Measurements from ENCODE around the gene POU3F1. TPM values are rescaled to one million over a fixed set of nuclear protein-coding genes. Genes with fewer than 3 reads are reported as not detected.

The POU3F1 gene
- total RNA-seq, 1 donor: under 0.01 TPM

DNA sequence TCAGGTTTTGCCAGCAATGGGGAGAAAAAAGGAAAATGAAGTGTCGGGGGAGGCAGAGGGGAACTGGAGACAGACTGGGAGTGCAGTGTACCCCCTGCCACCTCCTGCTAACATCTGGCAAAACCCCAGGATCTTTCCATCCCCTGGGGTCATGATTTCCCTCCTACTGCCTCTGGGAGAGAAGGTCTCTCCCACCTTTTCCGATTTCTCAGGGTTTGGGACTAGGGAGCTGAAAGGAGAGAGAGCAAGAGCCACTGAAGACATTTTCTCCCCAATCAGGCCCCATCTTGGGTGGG is 46.4 kb downstream of the POU3F1 start:
- DNase-seq (ENCODE audit: low read depth): no peak
- TF ChIP-seq, protein P1, sequence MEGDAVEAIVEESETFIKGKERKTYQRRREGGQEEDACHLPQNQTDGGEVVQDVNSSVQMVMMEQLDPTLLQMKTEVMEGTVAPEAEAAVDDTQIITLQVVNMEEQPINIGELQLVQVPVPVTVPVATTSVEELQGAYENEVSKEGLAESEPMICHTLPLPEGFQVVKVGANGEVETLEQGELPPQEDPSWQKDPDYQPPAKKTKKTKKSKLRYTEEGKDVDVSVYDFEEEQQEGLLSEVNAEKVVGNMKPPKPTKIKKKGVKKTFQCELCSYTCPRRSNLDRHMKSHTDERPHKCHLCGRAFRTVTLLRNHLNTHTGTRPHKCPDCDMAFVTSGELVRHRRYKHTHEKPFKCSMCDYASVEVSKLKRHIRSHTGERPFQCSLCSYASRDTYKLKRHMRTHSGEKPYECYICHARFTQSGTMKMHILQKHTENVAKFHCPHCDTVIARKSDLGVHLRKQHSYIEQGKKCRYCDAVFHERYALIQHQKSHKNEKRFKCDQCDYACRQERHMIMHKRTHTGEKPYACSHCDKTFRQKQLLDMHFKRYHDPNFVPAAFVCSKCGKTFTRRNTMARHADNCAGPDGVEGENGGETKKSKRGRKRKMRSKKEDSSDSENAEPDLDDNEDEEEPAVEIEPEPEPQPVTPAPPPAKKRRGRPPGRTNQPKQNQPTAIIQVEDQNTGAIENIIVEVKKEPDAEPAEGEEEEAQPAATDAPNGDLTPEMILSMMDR (IDR thresholded peaks at IDR 0.05; ENCODE audit: insufficient read depth, low read depth, low read length): no peak
- peak overlapping the region; percentile 33 for H3K4me3 ChIP-seq (ENCODE audit: low read depth, low read length)

DNA sequence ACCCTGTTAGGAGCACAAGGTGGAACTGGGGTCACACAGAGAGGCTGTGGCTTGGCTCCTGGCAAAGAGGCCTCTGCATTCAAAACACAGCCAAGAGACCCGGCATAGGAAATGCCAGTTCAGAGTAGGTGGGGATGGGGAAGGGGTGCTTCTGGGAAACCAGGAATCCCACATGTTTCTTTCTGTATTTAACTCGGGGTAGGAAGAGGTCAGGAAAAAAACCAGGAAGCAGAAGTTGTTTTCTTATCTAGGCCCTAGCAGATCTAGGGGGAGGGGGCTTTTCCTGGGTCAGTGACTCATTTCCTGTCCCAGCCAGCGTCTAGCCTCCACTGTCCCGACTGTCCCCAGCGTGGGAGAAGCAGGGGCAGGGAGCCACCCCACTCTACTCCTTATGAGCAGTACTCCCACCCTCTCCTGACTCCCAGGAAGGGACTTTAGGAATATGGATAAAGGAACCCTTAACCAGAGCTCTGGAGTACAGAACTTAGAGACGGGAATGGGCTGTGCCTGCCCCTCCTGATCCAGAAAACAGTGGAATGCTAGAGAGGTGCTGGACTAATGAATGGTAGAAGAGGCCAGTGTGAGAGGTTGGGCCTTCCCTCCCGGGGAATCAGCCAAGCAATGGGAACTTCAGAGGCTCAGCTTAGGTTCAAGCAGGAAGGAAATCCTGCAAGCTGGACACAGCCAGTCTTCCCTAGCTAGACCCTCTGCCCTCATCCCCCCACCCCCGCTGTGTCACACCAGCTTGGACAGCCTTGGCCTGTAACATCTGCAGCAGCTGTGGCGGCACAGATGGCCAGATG is 47.0 kb downstream of the POU3F1 start:
- peak overlapping the region; percentile 33 for H3K4me3 ChIP-seq (ENCODE audit: low read depth, low read length)
- peak; percentile 89 for DNase-seq (ENCODE audit: low read depth)
- TF ChIP-seq, protein P1 (IDR thresholded peaks at IDR 0.05; ENCODE audit: insufficient read depth, low read depth, low read length): no peak

DNA sequence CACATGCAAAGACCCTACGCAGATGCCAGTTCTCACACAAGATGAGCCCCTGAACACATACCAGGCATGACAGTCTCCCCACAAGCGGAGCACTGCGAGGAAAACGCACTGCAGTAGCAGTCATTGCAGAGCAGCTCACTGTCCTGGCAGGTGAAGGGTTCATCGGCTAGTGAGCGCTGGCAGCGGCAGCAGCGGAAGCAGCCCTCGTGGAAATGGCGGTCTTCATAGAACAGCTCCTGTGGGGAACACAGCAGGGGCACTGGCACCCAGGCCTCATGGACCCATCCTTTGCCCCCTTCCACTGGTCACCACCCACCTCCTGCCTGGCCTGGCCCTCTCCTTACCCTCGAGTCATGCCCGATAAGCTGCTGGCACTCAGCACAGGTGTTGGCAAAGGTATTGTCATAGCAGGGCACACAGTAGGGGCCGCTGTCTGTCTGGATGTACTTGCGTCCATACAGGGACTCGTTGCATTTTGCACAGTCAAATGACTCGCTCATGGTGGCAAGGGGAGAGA is 47.6 kb downstream of the POU3F1 start:
- no peak overlapping the region for H3K4me3 ChIP-seq (ENCODE audit: low read depth, low read length)
- no peak for DNase-seq (ENCODE audit: low read depth)
- TF ChIP-seq, protein P1 (IDR thresholded peaks at IDR 0.05; ENCODE audit: insufficient read depth, low read depth, low read length): no peak

DNA sequence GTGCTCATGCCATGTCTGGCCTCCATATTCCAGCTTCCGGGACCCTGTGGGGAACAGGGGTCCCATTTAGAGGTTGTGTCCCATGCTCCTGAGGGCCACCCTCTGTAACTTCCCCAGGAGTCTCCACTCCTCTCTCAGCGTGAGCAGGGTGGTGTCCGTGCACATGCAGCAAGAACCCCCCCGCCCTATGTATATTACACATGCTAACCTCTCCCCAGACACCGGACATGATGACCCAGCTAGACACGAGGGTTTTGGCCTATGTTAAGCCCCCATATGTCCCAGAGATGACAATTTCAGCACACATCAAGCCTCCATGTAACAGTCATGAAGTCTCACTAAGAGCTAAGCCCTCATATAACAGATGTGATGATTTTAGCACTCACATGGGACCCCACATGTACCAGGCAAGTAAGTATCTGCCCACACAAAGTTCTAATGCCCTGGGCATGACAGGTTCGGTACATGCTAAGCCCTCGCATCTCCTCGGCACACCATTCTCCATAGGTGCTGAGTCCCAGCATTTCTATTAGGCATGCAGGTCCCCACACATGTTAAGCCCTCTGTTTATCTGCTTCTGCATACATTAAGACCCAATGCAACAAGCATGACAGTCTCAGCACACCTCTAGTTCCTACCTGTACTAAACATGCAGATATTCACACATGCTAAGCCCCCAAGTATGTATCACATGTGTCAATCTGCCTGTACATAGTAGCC is 48.3 kb downstream of the POU3F1 start:
- TF ChIP-seq, protein P1 (IDR thresholded peaks at IDR 0.05; ENCODE audit: insufficient read depth, low read depth, low read length): no peak
- no peak overlapping the region for H3K4me3 ChIP-seq (ENCODE audit: low read depth, low read length)
- DNase-seq (ENCODE audit: low read depth): no peak

DNA sequence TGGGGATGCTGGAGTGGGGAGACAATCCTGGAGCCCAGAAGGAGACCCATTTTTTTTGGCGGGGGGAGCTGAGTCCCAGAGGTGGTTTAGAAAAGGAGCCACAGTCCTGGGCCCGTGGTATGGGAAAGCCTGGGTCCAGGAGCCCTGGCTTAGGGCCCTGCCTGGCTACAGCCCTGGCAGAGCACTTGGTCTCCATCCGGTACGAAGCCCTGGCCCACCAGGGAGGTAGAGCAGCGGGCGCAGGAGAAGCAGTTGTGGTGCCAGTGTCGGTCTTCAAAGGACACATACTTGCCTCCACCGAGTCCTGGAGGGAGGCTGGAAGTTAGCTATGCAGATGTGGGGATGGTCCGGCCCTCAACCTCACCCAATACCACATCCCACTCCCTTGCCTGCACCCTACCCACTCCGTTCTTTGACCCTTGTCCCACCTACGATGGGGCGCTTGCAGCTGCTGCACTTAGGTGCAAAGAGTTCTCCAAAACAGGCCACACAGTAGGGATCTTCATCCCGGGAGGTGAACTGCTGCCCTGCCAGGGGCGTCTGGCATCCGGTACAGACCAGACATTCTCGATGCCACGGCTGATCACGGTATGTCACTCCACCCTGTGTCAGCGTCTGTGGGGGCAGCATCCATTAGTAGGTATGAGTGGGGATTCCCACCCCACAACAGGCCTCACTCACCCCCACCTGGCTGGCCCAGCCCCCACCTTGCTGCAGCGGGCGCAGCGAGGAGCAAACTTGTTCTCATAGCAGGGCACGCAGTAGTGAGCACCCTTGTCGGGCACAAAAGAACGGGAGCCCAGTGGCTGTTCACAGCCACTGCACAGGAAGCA is 49.1 kb downstream of the POU3F1 start:
- TF ChIP-seq, protein P1 (IDR thresholded peaks at IDR 0.05; ENCODE audit: insufficient read depth, low read depth, low read length): no peak
- no peak for DNase-seq (ENCODE audit: low read depth)
- H3K4me3 ChIP-seq (ENCODE audit: low read depth, low read length): no peak overlapping the region

DNA sequence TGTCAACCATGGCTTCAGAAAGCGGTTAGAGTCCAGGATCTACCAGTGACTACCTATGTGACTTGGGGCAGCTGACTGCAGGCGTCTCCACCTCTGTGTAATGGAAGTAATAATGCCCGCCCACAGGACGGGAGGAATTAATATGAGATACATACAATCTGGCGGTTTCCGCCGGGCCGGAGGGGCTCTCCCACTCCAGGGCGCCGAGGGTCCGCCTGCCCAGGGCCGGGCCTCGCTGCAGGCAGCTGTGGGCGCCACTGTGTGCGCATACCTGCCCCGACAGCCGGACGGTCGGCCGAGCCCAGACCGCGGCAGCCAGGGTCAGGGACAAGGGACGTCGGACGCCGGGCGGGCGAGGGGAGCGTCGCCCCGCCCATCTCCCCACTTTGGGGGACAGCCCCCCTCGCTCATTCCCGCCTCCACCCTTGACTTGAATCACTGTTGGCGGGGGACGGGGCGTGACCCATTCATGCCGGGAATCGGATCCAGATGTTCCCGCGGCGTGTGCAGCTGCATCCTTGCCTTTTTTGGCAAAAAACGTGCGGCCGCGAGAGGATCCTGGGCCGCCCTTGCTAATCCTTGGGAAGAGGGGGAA is 50.7 kb downstream of the POU3F1 start:
- peak; percentile 87 for DNase-seq (ENCODE audit: low read depth)
- TF ChIP-seq, protein P1 (IDR thresholded peaks at IDR 0.05; ENCODE audit: insufficient read depth, low read depth, low read length): no peak
- peak overlapping the region; percentile 45 for H3K4me3 ChIP-seq (ENCODE audit: low read depth, low read length)
